Hematopoietic multipotent progenitor cell treated with erythropoietin and hydrocortisone succinate and interleukin-3 and kit ligand, for 15 days (in vitro differentiated cells): ENCODE measurements around the gene FSTL3.
"Not testable (repeated sequence)": the region's sequence is repeated elsewhere in the genome, so short reads cannot be mapped to it uniquely, and the experiment has no call there.

Source experiments
- DNase-seq: peaks from one replicate; pipeline ENCODE4 v3.0.0-alpha.2; 2015; ENCODE audit warnings: low spot score

The FSTL3 gene

GRCh38 chr19:711254-711653, 35.1 kb downstream of the FSTL3 start:
- DNase-seq, result no peak

- no peak for DNase-seq
Observed at GRCh38 chr19:715347-715746, 39.2 kb downstream of the FSTL3 start.

- no peak for DNase-seq
Observed at GRCh38 chr19:718251-718951, 42.2 kb downstream of the FSTL3 start.

GRCh38 chr19:718991-719512, 42.9 kb downstream of the FSTL3 start:
- no peak for DNase-seq

GRCh38 chr19:719636-720344, 43.6 kb downstream of the FSTL3 start:
- DNase-seq, result no peak

GRCh38 chr19:720345-721160, 44.4 kb downstream of the FSTL3 start:
- DNase-seq, result no peak

GRCh38 chr19:722553-723101, 46.4 kb downstream of the FSTL3 start:
- no peak for DNase-seq

- DNase-seq, result no peak
Observed at GRCh38 chr19:723247-723646, 47.1 kb downstream of the FSTL3 start.

- DNase-seq, result no peak
Observed at GRCh38 chr19:723714-724113, 47.5 kb downstream of the FSTL3 start.

- DNase-seq, result no peak
Observed at GRCh38 chr19:725461-726089, 49.4 kb downstream of the FSTL3 start.

- no peak for DNase-seq
Observed at GRCh38 chr19:726993-727956, 51.1 kb downstream of the FSTL3 start.

- DNase-seq, result no peak
Observed at GRCh38 chr19:728011-728410, 51.8 kb downstream of the FSTL3 start.

GRCh38 chr19:729564-729963, 53.4 kb downstream of the FSTL3 start:
- DNase-seq, result not testable (repeated sequence)

GRCh38 chr19:729965-730668, 53.9 kb downstream of the FSTL3 start:
- DNase-seq, result no peak

- no peak for DNase-seq
Observed at GRCh38 chr19:731000-731399, 54.8 kb downstream of the FSTL3 start.

- no peak for DNase-seq
Observed at GRCh38 chr19:732148-733069, 56.2 kb downstream of the FSTL3 start.
